A549 treated with AZD2906 at 1 μM for 4 hours (cell line): ENCODE measurements around the gene SH3PXD2B. TPM values are rescaled to one million over a fixed set of nuclear protein-coding genes. Genes with fewer than 3 reads are reported as not detected.

ENCODE experiments used
- total RNA-seq: library from RNA; stranded (reverse); fragments of 200-300 nt; extraction: Qiagen RNA extraction; gene quantifications from 5 replicates; pipeline ENCODE4 v1.2.3, GENCODE V29; 2022

SH3PXD2B gene
- total RNA-seq = 16.2 to 19.7 TPM (median 19.4 TPM) in 5 replicates

DNA sequence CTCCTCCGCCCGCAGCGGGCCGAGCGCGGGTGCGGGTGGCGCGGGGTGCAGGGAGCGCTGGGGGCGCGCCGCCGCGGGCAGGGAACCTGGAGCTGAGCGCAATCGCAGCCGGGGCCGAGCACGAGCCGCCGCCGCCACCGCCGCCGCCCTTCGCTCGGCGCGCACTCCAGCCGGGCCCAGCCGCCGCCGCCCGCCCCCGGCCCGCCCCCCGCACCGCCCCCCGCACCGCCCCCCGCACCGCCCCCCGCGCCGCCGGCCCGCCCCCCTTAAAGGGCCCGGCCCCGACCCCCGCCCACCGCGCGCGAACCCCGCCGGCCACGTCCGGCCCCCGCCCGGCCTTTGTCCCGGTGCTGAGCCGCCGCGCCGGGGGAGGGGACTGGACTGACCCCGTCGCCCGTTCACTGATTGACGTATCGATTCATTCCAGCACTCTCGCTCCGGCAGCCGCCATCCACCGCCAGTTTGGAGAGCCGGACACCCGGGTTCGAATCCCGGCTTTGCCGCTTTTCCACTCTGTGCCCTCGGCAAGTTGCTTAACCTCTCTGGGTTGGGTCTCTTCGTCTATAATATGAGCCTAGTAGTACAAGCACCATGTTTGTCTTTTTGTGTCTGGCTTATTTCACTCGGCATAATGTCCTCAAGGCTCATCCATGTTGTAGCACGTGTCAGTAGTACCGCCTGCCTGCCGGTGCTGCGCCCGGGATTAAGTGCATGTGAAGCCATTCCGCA, at the start of gene SH3PXD2B:
Gene SH3PXD2B, minus strand, starts transcription at position 168 of the 729 bp plus-strand sequence. CDS start 173 bp downstream, outside the sequence.

DNA sequence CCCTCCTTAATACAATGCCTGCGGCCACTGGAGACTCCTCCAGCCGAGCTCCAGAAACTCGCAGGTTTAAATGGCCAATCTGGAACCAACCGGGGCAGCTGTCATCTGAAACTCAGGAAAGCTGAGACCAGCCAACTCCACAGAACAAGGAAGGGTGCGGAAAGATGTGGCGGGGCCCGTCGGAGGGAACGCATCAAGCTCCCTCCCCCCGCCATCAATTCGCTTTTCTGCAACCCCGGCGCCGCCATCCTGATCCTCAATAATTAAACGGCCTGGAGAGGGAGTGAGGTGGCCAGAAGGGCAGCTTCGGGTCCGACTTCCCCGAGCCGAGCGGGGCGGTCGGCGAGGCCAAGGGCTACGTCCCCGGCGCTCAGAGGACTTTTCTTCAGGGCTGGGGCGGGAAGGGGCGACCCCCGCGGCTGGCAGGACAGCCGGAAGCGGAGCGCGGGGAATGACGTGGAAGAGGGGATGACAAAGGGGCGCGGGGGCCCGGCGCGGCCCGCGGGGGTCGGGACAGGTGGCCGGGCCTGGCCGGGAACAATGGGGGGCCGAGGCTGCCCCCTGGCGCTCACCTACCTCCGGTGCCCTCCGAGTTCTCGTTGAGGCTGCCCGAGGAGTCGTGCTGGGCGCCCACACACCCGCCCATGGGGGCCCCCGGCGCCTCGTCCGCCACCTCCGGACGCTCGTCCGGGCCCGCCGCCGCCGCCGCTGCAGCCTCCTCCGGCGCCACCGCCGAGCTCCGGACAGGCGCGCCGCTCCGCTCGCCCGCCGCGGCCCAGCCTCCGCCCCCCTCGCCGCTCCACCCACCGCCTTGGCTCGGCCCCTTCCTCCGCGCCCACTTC, 171.1 kb downstream of the SH3PXD2B start, which contains the start of gene UBTD2:
Gene UBTD2, minus strand, starts transcription at position 745 of the 842 bp plus-strand sequence. Its CDS starts 99 bp downstream, at position 646.

Other genes starting within 250 kb of the SH3PXD2B start
- 13.2 to 17.6 TPM (median 14.9 TPM) in 5 replicates for gene UBTD2, start 170.8 kb downstream of the SH3PXD2B start, total RNA-seq
- 9.9 to 12.0 TPM (median 10.9 TPM) in 5 replicates for gene NEURL1B, start 186.7 kb upstream of the SH3PXD2B start, total RNA-seq